SK-N-SH (cell line): ENCODE measurements around the gene LIPM. TPM values are rescaled to one million over a fixed set of nuclear protein-coding genes. Genes with fewer than 3 reads are reported as not detected.

Experiments used
- CTCF ChIA-PET: fragments of 300-600, 350-600 bp; formaldehyde crosslinking; extraction: SDS; loops from one replicate; lab custom pipeline; 2021; lab: Yijun Ruan, JAX
- POLR2A ChIA-PET: fragments of 350-600 bp; sonication (Branson Sonifier 250); formaldehyde crosslinking; extraction: SDS; loops from one replicate; lab custom pipeline; 2020; ENCODE audit warnings: antibody characterized with exemption, inconsistent platforms; lab: Yijun Ruan, JAX
- DNase-seq: peaks from one replicate; pipeline ENCODE4 v3.0.0; 2012
- H2AFZ ChIP-seq: fragments of 200-600 bp; sonication (generic); 2 replicates; pipeline ENCODE4 v1.8.1; 2016; ENCODE audit warnings: antibody characterized with exemption, mild to moderate bottlenecking, low read depth
- H3F3A ChIP-seq: fragments of 200-600 bp; sonication (generic); replicated peaks from 2 replicates; pipeline ENCODE3; 2016; ENCODE audit warnings: antibody characterized with exemption, mild to moderate bottlenecking; ENCODE audit not compliant: insufficient read depth
- H3K27ac ChIP-seq, 2 experiments: fragments of 200-500 bp in 1 of 2; fragments of 200-600 bp in 1 of 2; sonication (Bioruptor generic) in 1 of 2; sonication (generic), shearing (Covaris generic) in 1 of 2; 2 replicates each; pipeline versions ENCODE4 v1.5.1 to v1.6.1; 2014 to 2016; ENCODE audit warnings: low read depth in 2 of 2, inconsistent platforms in 1 of 2, low read length in 1 of 2, mild to moderate bottlenecking in 1 of 2, mixed read lengths in 1 of 2
- H3K27me3 ChIP-seq: fragments of 200-600 bp; sonication (generic), shearing (Covaris generic); 2 replicates; pipeline ENCODE4 v1.6.1; 2016; ENCODE audit warnings: mixed run types; ENCODE audit not compliant: insufficient read depth
- H3K36me3 ChIP-seq, 2 experiments: fragments of 200-500 bp in 1 of 2; fragments of 200-600 bp in 1 of 2; sonication (Bioruptor generic) in 1 of 2; sonication (generic) in 1 of 2; replicated peaks in 1 of 2; 2 replicates each; pipeline versions ENCODE3 to v1.5.1; 2014 to 2016; ENCODE audit warnings: low read length in 1 of 2, mild to moderate bottlenecking in 1 of 2; ENCODE audit not compliant: insufficient read depth in 2 of 2, control insufficient read depth in 1 of 2
- H3K4me1 ChIP-seq, 2 experiments: fragments of 200-500 bp in 1 of 2; fragments of 200-600 bp in 1 of 2; sonication (Bioruptor generic) in 1 of 2; sonication (generic), shearing (Covaris generic) in 1 of 2; 2 replicates each; pipeline versions ENCODE4 v1.5.1 to v1.6.1; 2014 to 2016; ENCODE audit warnings: low read depth in 1 of 2, low read length in 1 of 2, mixed run types in 1 of 2; ENCODE audit not compliant: insufficient read depth in 2 of 2, control insufficient read depth in 1 of 2
- H3K4me2 ChIP-seq: fragments of 200-600 bp; sonication (generic), shearing (Covaris generic); 2 replicates; pipeline ENCODE4 v1.6.1; 2017; ENCODE audit warnings: mixed run types
- H3K4me3 ChIP-seq, 2 experiments: fragments of 200-500 bp in 1 of 2; fragments of 200-600 bp in 1 of 2; sonication (Bioruptor generic) in 1 of 2; sonication (generic), shearing (Covaris generic) in 1 of 2; 2 replicates each; pipeline versions ENCODE4 v1.5.1 to v1.8.1; 2014 to 2016; ENCODE audit warnings: low read depth in 2 of 2, inconsistent platforms in 1 of 2, low read length in 1 of 2, mild to moderate bottlenecking in 1 of 2, mixed read lengths in 1 of 2, moderate library complexity in 1 of 2
- H3K79me2 ChIP-seq: fragments of 200-600 bp; sonication (generic); 2 replicates; pipeline ENCODE4 v1.8.1; 2017; ENCODE audit warnings: mild to moderate bottlenecking; ENCODE audit not compliant: insufficient read depth
- H3K9ac ChIP-seq: fragments of 200-600 bp; sonication (generic); 2 replicates; pipeline ENCODE4 v1.6.1; 2017; ENCODE audit warnings: mixed run types
- H3K9me2 ChIP-seq: fragments of 200-600 bp; sonication (generic); 2 replicates; pipeline ENCODE4 v1.6.1; 2017; ENCODE audit warnings: mixed run types
- H3K9me3 ChIP-seq: fragments of 200-600 bp; sonication (generic); 2 replicates; pipeline ENCODE4 v1.6.1; 2017; ENCODE audit warnings: mixed run types, mild to moderate bottlenecking, moderate library complexity
- H4K20me1 ChIP-seq: fragments of 200-600 bp; sonication (generic); 2 replicates; pipeline ENCODE4 v1.6.1; 2017; ENCODE audit warnings: mild to moderate bottlenecking, mixed run types; ENCODE audit not compliant: insufficient read depth
- EZH2phosphoT487 ChIP-seq: fragments of 200-600 bp; sonication (generic); IDR thresholded peaks from 2 replicates; pipeline ENCODE4 v1.6.1; 2017; ENCODE audit warnings: low read depth, mixed run types, mild to moderate bottlenecking, antibody characterized with exemption, moderate library complexity, borderline replicate concordance
- FOXJ3 ChIP-seq: sonication (generic); formaldehyde crosslinking; IDR thresholded peaks from 2 replicates; pipeline ENCODE4 v1.5.1; 2020; ENCODE audit warnings: mild to moderate bottlenecking, missing genetic modification reagents
- GATA2 ChIP-seq: sonication (generic); formaldehyde crosslinking; IDR thresholded peaks from 2 replicates; pipeline ENCODE4 v1.5.0; 2020; ENCODE audit warnings: mild to moderate bottlenecking, missing genetic modification reagents
- MXI1 ChIP-seq: IDR thresholded peaks from 2 replicates; pipeline ENCODE4 v1.6.1; 2012; ENCODE audit warnings: mild to moderate bottlenecking, low read depth, low read length, improper control_type of control experiment
- NFIC ChIP-seq: IDR thresholded peaks from 2 replicates; pipeline ENCODE4 v1.4.0; 2012; ENCODE audit warnings: borderline replicate concordance
- NRF1 ChIP-seq: IDR thresholded peaks from 2 replicates; pipeline ENCODE4 v1.6.1; 2012; ENCODE audit warnings: low read depth, mild to moderate bottlenecking, low read length
- POLR2AphosphoS5 ChIP-seq: IDR thresholded peaks from 2 replicates; pipeline ENCODE4 v1.6.1; 2012; ENCODE audit warnings: low read depth, low read length
- RXRA ChIP-seq: IDR thresholded peaks from 2 replicates; pipeline ENCODE4 v1.4.0; 2012; ENCODE audit warnings: low read depth, mild to moderate bottlenecking, borderline replicate concordance
- SMC3 ChIP-seq: IDR thresholded peaks from 2 replicates; pipeline ENCODE4 v1.6.1; 2012; ENCODE audit warnings: low read depth, low read length, improper control_type of control experiment
- TAF1 ChIP-seq: IDR thresholded peaks from 2 replicates; pipeline ENCODE4 v1.6.1; 2012; ENCODE audit warnings: low read depth, mild to moderate bottlenecking, low read length, moderate library complexity, borderline replicate concordance
- TEAD4 ChIP-seq: IDR thresholded peaks from 2 replicates; pipeline ENCODE4 v1.4.0; 2012; ENCODE audit warnings: mild to moderate bottlenecking, borderline replicate concordance; ENCODE audit not compliant: insufficient read depth
- USF1 ChIP-seq: IDR thresholded peaks from 2 replicates; pipeline ENCODE4 v1.4.0; 2012; ENCODE audit warnings: low read depth, borderline replicate concordance
- YY1 ChIP-seq: IDR thresholded peaks from 2 replicates; pipeline ENCODE4 v1.4.0; 2012; ENCODE audit warnings: low read depth, mild to moderate bottlenecking
- WGBS: methylation state at CpG from one replicate; pipeline ENCODE4 v1.1.6; 2017; ENCODE audit warnings: low lambda C conversion rate; 5-methylcytosine and 5-hydroxymethylcytosine counted together
- polyA plus RNA-seq, 3 experiments: library from polyadenylated mRNA; depleted of rRNA; stranded (reverse); fragments of >200 nt; gene quantifications; 2 replicates each; pipeline ENCODE4 v1.2.3, GENCODE V29; 2012
- TF ChIP-seq, protein P1 (sequence below): IDR thresholded peaks from 2 replicates; pipeline ENCODE4 v1.4.0; 2012; ENCODE audit warnings: low read depth, borderline replicate concordance
- TF ChIP-seq, protein P2 (sequence below): IDR thresholded peaks from 2 replicates; pipeline ENCODE4 v1.6.1; 2012; ENCODE audit warnings: mild to moderate bottlenecking, low read depth, low read length, moderate library complexity

Gene LIPM
- polyA plus RNA-seq, 1 of the 3 experiments (the other 2 are of a cell fraction), result not detected

- 55% methylated on average over 2 of the region's 2 CpGs for WGBS
- H3F3A ChIP-seq, result no peaks in the 10 kb centered on the region
- H3K27me3 ChIP-seq, result no peaks in the 10 kb centered on the region
- no peak overlapping the region for H3K4me3 ChIP-seq
- no peaks in the 10 kb centered on the region for H3K9me2 ChIP-seq
- DNase-seq, result no peak
- H3K9ac ChIP-seq, result no peak overlapping the region
- ChIA-PET POLR2A (no interaction called here), CTCF (interaction anchor here (0.9 to 1.6 kb wide), 2 partner anchors 28 to 54 kb away, joined by 3 read pairs; no protein-coding TSS in a partner anchor)
- no peaks in the 10 kb centered on the region for H3K36me3 ChIP-seq
- no peaks in the 10 kb centered on the region for H4K20me1 ChIP-seq
- TF ChIP-seq USF1 (no peak), POLR2AphosphoS5 (no peak), FOXJ3 (CRISPR knock-in tag) (no peak), YY1 (no peak), TEAD4 (no peak), MXI1 (no peak), TAF1 (no peak), SMC3 (no peak), RXRA (no peak), NRF1 (no peak), NFIC (no peak), GATA2 (CRISPR knock-in tag) (no peak), EZH2phosphoT487 (no peak)
- TF ChIP-seq, protein P1, sequence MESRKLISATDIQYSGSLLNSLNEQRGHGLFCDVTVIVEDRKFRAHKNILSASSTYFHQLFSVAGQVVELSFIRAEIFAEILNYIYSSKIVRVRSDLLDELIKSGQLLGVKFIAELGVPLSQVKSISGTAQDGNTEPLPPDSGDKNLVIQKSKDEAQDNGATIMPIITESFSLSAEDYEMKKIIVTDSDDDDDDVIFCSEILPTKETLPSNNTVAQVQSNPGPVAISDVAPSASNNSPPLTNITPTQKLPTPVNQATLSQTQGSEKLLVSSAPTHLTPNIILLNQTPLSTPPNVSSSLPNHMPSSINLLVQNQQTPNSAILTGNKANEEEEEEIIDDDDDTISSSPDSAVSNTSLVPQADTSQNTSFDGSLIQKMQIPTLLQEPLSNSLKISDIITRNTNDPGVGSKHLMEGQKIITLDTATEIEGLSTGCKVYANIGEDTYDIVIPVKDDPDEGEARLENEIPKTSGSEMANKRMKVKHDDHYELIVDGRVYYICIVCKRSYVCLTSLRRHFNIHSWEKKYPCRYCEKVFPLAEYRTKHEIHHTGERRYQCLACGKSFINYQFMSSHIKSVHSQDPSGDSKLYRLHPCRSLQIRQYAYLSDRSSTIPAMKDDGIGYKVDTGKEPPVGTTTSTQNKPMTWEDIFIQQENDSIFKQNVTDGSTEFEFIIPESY, result no peak
- TF ChIP-seq, protein P2, sequence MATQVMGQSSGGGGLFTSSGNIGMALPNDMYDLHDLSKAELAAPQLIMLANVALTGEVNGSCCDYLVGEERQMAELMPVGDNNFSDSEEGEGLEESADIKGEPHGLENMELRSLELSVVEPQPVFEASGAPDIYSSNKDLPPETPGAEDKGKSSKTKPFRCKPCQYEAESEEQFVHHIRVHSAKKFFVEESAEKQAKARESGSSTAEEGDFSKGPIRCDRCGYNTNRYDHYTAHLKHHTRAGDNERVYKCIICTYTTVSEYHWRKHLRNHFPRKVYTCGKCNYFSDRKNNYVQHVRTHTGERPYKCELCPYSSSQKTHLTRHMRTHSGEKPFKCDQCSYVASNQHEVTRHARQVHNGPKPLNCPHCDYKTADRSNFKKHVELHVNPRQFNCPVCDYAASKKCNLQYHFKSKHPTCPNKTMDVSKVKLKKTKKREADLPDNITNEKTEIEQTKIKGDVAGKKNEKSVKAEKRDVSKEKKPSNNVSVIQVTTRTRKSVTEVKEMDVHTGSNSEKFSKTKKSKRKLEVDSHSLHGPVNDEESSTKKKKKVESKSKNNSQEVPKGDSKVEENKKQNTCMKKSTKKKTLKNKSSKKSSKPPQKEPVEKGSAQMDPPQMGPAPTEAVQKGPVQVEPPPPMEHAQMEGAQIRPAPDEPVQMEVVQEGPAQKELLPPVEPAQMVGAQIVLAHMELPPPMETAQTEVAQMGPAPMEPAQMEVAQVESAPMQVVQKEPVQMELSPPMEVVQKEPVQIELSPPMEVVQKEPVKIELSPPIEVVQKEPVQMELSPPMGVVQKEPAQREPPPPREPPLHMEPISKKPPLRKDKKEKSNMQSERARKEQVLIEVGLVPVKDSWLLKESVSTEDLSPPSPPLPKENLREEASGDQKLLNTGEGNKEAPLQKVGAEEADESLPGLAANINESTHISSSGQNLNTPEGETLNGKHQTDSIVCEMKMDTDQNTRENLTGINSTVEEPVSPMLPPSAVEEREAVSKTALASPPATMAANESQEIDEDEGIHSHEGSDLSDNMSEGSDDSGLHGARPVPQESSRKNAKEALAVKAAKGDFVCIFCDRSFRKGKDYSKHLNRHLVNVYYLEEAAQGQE, result no peak
- no peak overlapping the region for H2AFZ ChIP-seq
- no peaks in the 10 kb centered on the region for H3K4me1 ChIP-seq
- H3K79me2 ChIP-seq, result no peaks in the 10 kb centered on the region
- H3K9me3 ChIP-seq, result no peaks in the 10 kb centered on the region
- no peak overlapping the region for H3K4me2 ChIP-seq
- no peak overlapping the region for H3K27ac ChIP-seq
Measured at GRCh38 chr10:88781206-88781605, 21.3 kb upstream of the LIPM start.
